ENCODE results near the gene ADORA2B.
"Not testable (repeated sequence)": the region's sequence is repeated elsewhere in the genome, so short reads cannot be mapped to it uniquely, and the experiment has no call there.

ADORA2B gene

DNA sequence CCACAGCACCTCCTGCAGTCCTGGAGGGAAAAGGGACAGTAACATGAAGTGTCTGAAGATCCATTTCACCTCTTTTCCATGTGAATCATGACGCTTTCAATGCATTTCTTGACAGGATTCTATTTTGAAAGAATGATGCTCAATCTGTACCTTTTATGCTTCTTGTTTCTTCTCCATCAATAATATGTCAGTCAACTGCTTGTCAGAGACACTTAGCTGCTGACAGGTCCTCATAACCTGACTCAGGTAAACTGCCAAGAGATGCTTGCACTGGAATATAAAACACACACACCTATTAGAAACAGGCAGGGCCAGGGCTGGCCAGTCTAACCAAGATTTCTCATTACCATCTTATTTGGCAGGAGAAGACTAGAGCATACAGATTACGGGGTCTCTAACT is 33.0 kb downstream of the ADORA2B start:
- Histone ChIP-seq H3K4me2 (ENCODE audit: low read length) (no peak overlapping the region), H3K4me3 (ENCODE audit: low read length) (no peak overlapping the region), H4K20me1 (ENCODE audit: control insufficient read depth, insufficient read depth, low read depth, low read length) (no peaks in the 10 kb centered on the region), H3K36me3 (ENCODE audit: control insufficient read depth, low read length) (peaks cover 30% of the 10 kb centered on the region), H3K9me2 (replicated peaks; ENCODE audit: control insufficient read depth, low read length) (no peaks in the 10 kb centered on the region), H3K9me3 (ENCODE audit: control insufficient read depth, insufficient read depth, low read length) (no peaks in the 10 kb centered on the region), H3K4me1 (ENCODE audit: control insufficient read depth, low read length) (peaks cover 15% of the 10 kb centered on the region), H3K27ac (ENCODE audit: low read depth, low read length) (no peak overlapping the region), H3K27me3 (ENCODE audit: control insufficient read depth, low read length) (no peaks in the 10 kb centered on the region), H3K79me2 (ENCODE audit: control insufficient read depth, low read length) (no peaks in the 10 kb centered on the region), H3F3A (ENCODE audit: control insufficient read depth, insufficient read depth) (peaks cover 6% of the 10 kb centered on the region; the same call in 1 of the 2 replicates)
- no peak for TF ChIP-seq EZH2phosphoT487 (IDR thresholded peaks at IDR 0.05; ENCODE audit: borderline replicate concordance, low read length)
- TF ChIP-seq, protein P1, sequence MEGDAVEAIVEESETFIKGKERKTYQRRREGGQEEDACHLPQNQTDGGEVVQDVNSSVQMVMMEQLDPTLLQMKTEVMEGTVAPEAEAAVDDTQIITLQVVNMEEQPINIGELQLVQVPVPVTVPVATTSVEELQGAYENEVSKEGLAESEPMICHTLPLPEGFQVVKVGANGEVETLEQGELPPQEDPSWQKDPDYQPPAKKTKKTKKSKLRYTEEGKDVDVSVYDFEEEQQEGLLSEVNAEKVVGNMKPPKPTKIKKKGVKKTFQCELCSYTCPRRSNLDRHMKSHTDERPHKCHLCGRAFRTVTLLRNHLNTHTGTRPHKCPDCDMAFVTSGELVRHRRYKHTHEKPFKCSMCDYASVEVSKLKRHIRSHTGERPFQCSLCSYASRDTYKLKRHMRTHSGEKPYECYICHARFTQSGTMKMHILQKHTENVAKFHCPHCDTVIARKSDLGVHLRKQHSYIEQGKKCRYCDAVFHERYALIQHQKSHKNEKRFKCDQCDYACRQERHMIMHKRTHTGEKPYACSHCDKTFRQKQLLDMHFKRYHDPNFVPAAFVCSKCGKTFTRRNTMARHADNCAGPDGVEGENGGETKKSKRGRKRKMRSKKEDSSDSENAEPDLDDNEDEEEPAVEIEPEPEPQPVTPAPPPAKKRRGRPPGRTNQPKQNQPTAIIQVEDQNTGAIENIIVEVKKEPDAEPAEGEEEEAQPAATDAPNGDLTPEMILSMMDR (IDR thresholded peaks at IDR 0.05; ENCODE audit: low read depth, low read length, poor library complexity, severe bottlenecking), result no peak

DNA sequence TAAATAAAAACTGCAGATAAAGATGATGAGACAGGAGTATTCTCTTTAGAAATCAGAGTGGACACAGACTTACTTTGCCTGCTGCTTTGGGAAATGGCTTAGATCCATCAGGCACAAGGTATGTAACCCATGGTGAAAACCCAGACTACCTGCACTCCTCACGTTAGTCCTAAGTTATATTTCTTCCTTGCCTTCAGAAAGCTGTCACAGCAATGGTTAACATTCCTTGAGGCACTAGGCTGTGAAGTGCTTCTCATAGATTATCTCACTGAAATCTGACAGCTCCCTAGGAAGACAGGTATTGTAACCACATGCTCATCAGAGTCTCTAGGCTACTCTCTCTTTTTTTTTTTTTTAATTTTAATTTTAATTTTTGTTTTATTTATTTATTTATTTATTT is 33.7 kb downstream of the ADORA2B start:
- Histone ChIP-seq H4K20me1 (ENCODE audit: control insufficient read depth, insufficient read depth, low read depth, low read length) (no peaks in the 10 kb centered on the region), H3K9me3 (ENCODE audit: control insufficient read depth, insufficient read depth, low read length) (no peaks in the 10 kb centered on the region), H3K4me2 (ENCODE audit: low read length) (no peak overlapping the region), H3K36me3 (ENCODE audit: control insufficient read depth, low read length) (peaks cover 34% of the 10 kb centered on the region), H3K4me3 (ENCODE audit: low read length) (no peak overlapping the region), H3K27ac (ENCODE audit: low read depth, low read length) (no peak overlapping the region), H3K27me3 (ENCODE audit: control insufficient read depth, low read length) (no peaks in the 10 kb centered on the region), H3K4me1 (ENCODE audit: control insufficient read depth, low read length) (peaks cover 15% of the 10 kb centered on the region), H3K9me2 (replicated peaks; ENCODE audit: control insufficient read depth, low read length) (no peaks in the 10 kb centered on the region), H3F3A (ENCODE audit: control insufficient read depth, insufficient read depth) (peaks cover 6% of the 10 kb centered on the region; the same call in 1 of the 2 replicates), H3K79me2 (ENCODE audit: control insufficient read depth, low read length) (no peaks in the 10 kb centered on the region)
- TF ChIP-seq, protein P1 (IDR thresholded peaks at IDR 0.05; ENCODE audit: low read depth, low read length, poor library complexity, severe bottlenecking), result no peak
- no peak for TF ChIP-seq EZH2phosphoT487 (IDR thresholded peaks at IDR 0.05; ENCODE audit: borderline replicate concordance, low read length)

DNA sequence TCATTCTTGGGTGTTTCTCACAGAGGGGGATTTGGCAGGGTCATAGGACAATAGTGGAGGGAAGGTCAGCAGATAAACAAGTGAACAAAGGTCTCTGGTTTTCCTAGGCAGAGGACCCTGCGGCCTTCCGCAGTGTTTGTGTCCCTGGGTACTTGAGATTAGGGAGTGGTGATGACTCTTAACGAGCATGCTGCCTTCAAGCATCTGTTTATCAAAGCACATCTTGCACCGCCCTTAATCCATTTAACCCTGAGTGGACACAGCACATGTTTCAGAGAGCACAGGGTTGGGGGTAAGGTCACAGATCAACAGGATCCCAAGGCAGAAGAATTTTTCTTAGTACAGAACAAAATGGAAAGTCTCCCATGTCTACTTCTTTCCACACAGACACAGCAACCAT is 34.1 kb downstream of the ADORA2B start:
- not testable (repeated sequence) for H3K27me3 ChIP-seq (ENCODE audit: control insufficient read depth, low read length)

DNA sequence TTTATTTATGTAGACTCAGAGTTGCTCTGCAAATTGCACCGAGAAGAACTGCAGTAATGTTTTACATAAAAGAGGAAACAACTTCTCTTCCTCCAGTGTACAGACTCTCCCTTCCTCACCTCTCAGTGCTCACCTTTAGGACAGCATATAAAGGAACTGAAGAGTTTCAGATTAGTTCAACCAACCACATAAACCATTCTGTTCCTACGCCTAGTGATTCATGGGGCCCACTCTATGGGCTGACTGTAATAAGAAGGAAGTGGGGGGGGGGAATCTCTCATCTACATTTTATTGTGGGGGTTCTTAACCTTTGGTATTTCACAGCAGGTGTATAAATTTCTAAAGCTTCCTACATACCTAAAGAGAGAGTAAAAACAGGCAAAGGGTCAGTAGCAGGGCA is 36.3 kb downstream of the ADORA2B start:
- H3K9me3 ChIP-seq (ENCODE audit: control insufficient read depth, insufficient read depth, low read length), result no peaks in the 10 kb centered on the region
- H3K9me2 ChIP-seq (replicated peaks; ENCODE audit: control insufficient read depth, low read length), result no peaks in the 10 kb centered on the region
- peak overlapping the region; percentile 20 for H3K27ac ChIP-seq (ENCODE audit: low read depth, low read length)
- H3K4me3 ChIP-seq (ENCODE audit: low read length), result no peak overlapping the region
- H4K20me1 ChIP-seq (ENCODE audit: control insufficient read depth, insufficient read depth, low read depth, low read length), result no peaks in the 10 kb centered on the region
- peaks cover 43% of the 10 kb centered on the region for H3K36me3 ChIP-seq (ENCODE audit: control insufficient read depth, low read length)
- no peaks in the 10 kb centered on the region for H3K79me2 ChIP-seq (ENCODE audit: control insufficient read depth, low read length)
- peak overlapping the region; percentile 34; the same call in 1 of the 2 replicates for H3K4me2 ChIP-seq (ENCODE audit: low read length)
- TF ChIP-seq, protein P1 (IDR thresholded peaks at IDR 0.05; ENCODE audit: low read depth, low read length, poor library complexity, severe bottlenecking), result no peak
- no peak for TF ChIP-seq EZH2phosphoT487 (IDR thresholded peaks at IDR 0.05; ENCODE audit: borderline replicate concordance, low read length)
- H3K4me1 ChIP-seq (ENCODE audit: control insufficient read depth, low read length), result peaks cover 15% of the 10 kb centered on the region
- H3K27me3 ChIP-seq (ENCODE audit: control insufficient read depth, low read length), result no peaks in the 10 kb centered on the region
- peaks cover 6% of the 10 kb centered on the region; the same call in 1 of the 2 replicates for H3F3A ChIP-seq (ENCODE audit: control insufficient read depth, insufficient read depth)

More for the DNA sequence above, 34.1 kb downstream of the ADORA2B start:
- H3K9me3 ChIP-seq (ENCODE audit: control insufficient read depth, insufficient read depth, low read length); H3F3A ChIP-seq (ENCODE audit: control insufficient read depth, insufficient read depth); H3K4me2 ChIP-seq (ENCODE audit: low read length); H3K4me3 ChIP-seq (ENCODE audit: low read length); H4K20me1 ChIP-seq (ENCODE audit: control insufficient read depth, insufficient read depth, low read depth, low read length); H3K9me2 ChIP-seq (replicated peaks; ENCODE audit: control insufficient read depth, low read length); H3K27ac ChIP-seq (ENCODE audit: low read depth, low read length); H3K79me2 ChIP-seq (ENCODE audit: control insufficient read depth, low read length): not testable (repeated sequence)
- Histone ChIP-seq H3K4me1 (ENCODE audit: control insufficient read depth, low read length) (peaks cover 15% of the 10 kb centered on the region), H3K36me3 (ENCODE audit: control insufficient read depth, low read length) (peaks cover 38% of the 10 kb centered on the region)
